Kasumi-1 (cell line): ENCODE results near the gene SCO2.

ENCODE experiments used
- DNase-seq, 2 experiments: peaks; one replicate each; lab custom pipeline; 2025; lab: John Stamatoyannopoulos, UW

The SCO2 gene, protein sequence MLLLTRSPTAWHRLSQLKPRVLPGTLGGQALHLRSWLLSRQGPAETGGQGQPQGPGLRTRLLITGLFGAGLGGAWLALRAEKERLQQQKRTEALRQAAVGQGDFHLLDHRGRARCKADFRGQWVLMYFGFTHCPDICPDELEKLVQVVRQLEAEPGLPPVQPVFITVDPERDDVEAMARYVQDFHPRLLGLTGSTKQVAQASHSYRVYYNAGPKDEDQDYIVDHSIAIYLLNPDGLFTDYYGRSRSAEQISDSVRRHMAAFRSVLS

DNA sequence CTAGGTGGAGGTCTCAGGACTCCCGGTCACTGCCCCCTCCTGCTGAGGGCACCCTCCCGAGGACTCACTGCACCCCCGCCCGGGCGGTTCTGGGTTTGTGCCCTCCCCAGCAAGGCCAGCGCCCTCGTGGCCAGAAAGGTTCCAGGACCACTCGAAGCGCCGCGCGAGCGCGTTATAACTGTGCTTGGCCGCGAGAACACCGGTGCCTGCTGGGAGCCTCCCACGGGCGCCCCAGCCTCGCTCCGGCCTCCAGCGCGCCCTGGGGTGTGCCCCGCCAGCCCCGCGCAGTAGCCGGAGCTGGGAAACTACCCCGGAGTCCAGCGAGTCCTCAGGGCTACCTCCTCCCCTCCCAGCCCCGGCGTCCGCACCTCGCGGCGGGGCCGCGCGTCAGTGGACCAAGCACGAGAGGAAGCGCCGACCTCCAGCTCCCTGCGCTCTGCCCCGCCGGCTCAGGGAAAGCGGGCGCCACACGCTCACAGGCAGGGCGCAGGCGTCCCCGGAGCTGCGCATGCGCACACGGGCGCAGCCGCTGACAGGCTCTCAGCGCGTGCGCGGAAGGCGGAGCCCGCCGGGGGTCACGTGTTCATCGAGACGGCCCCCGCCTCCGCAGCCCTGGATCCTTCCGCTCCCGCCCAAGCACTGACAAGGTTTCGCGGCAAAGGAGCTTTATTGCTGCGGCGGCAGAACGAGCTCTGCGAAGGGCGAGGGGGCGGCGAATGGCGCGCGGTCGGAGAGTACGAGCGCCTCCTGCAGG is at the start of gene SCO2:
Gene SCO2, minus strand, starts transcription at position 495 of the 754 bp plus-strand sequence. CDS start 1,187 bp downstream, outside the sequence.
- peak; percentile 90 to 91 for DNase-seq

DNA sequence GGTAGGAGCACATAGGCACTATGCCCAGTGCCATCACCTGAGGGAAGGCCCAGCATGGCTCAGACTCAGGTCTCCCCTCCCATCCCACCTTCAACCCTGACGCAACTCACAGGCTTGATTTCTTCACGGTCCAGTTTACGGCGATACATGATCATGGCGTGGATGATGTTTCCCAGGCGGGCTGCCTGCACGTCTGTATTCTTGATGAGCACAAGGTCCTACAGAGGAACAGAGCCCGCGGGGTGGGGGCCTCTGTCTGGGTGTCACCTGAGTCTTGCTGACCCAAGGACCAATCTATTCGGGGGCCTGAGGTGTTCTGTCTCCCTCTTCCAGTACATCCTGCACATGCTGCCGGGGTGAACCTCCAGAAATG is 49.0 kb upstream of the SCO2 start:
- no peak for DNase-seq

DNA sequence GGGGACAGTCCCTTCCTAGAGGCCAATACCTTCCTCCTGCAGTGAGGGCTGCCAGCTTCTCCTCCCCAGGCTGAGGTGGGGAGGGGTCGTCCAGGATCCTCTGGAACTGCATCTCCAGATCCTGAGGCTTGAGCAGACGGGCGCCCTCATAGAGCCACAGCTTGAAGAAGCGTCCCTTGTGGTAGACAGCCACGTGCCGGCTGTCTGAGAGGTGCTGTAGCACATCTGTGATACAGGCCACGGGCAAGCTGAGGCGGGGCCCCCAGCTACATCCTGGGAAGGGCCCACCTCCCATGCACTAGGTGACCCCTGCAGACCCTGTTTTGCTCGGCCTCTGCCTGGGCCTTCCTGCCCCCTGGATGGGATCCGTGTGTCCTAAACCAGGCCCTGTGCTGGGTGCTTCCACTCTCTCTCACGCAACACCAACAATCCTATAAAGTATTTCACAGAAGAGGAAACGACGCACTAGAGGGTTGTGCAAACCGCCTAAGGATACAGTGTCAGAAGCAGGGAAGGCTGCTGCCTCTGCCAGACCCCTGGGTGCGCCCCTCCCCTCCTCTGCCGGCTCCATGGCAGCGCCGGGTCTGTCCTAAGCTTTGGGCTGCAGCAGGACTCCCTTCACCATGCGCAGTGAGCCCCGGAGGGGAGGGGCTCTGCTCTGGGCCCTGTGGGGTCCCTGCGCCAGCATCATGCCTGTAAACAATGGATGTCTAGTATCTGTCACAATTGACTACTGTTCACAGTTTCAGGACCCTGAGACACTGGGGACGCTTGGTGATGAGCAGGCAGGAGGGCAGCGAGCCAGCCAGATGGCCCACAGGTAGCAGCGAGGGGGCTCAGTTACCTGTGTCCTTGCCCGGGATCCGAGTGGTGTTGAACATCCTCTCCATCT is 48.3 kb upstream of the SCO2 start:
- DNase-seq, result no peak

DNA sequence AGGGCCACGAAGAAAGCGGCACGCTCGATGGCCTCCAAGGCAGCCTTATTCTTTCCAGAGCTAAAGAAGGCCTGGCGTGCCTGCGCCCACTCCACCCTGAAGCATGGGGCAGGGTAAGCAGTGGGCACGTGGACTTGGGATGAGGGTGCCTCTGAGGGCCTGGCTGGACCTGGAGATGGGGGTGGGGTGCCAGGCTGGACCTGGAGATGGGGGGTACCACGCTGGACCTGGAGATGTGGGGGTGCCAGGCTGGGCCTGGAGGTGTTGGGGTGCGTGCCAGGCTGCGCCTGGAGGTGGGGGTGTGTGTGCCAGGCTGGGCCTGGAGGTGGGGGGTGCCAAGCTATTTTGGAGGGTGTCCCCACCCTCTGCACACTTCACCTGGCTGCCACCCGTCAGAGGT is 47.6 kb upstream of the SCO2 start:
- no peak for DNase-seq

DNA sequence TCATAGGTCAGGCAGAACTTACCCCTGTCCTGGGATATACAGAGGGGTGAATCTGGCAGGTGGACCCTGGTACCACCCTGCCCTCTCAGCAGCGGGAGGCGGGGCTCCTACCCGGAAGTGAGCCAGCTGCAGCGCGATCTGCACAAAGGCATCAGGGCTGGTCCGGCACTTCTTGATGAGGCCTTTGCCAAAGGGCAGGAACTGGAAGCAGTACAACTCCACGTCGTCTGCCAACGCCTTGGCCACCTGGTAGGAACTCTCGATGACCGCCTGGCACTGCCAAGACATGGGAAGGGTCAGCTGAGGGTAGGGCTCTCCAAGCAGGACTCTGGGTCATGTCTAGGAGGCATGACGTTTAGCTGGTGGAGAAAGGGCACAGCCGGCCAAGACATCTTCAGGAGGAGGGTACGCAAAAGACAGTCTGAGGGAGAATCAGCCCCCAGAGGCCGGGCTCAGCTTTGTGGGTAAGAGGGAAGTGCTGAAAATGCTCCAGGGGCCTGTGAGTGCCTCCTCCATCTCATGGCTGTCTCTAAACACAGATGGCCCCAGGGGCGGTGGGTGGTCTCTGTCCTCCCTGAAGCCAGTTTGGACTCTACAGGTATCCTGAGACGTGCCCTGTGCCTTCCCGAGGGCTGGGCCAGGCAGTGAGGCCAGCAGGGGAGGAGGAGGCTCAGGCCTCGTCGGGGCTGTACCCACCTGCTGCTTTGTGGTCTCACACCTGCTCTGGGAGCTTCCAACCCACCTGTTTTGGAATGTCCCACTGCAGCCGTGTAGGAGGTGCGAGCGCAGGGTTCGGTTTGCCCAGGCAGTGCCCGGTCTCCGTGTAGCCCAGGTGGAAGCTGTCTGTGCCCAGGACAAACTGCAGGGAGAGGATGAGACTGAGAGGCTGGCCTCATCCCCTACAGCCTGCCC is 46.1 kb upstream of the SCO2 start:
- DNase-seq, result no peak

DNA sequence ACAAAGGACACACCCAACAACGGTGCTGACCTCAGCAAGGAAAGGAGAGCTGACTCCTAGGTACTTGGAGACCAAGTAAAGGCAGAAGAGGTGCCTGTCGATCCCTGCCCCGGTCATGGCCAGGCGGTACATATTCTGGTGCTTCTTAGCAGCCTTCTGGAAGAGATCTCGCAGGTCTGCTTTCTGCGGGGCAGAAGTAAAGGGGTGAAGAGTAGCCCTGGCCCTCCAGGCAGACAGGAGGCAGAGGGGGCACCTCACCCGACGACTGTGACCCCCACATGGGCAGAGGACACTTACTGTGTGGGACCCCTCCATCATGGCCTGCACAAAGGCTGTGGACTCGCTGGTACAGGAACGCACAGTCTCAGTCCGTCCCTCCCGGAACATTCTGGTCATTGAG is 45.5 kb upstream of the SCO2 start:
- DNase-seq, result no peak

DNA sequence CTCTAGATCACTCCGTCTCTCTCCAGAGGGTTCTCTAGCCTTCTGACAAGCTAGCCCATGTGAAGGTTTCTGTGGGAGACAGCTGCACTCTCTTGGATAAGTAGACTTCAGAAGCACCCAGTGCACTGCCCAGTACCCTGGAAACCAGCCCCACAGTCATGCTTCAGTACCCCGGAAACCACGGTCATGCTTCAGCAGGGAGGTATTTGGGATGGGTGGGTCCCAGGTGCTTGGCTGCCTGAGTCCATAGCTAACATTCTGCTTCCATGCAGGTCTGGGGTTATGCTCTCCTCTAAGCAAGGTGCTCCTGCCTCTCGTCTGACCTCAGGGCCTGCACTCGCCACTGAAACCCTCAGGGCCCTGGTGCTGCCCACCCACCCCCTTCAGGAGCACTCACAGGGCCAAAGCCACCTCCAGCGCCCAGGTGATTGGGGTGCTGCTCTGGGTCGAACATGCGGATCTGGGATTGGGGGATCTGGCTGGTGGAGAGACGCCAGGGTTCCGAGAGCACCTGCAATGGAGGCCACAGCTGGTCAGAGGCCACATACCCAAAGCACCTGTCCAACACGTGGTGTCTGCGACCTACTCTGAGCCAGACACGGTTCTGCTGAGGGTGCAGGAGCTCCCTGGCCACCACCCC is 44.6 kb upstream of the SCO2 start:
- no peak for DNase-seq

DNA sequence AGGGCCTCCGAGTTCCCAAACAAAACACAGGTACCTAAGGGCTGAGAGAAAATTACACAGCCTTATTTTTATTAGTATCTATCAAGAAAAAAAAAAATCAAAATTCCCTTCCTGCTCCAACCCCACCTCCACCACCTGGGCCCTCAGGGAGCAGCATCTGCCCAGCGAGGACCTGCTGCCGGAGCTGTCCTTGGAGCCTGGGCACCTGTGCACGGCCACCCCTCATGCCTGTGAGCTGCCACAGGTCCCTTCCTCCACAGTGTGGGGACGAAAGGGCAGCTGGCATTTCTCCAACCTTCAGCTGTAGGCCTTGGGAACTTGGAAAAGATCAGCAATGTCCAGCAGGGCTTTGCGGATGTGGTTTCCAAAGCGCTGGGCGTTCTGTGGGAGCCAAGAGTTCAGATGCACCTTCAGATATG is 43.7 kb upstream of the SCO2 start:
- no peak for DNase-seq

DNA sequence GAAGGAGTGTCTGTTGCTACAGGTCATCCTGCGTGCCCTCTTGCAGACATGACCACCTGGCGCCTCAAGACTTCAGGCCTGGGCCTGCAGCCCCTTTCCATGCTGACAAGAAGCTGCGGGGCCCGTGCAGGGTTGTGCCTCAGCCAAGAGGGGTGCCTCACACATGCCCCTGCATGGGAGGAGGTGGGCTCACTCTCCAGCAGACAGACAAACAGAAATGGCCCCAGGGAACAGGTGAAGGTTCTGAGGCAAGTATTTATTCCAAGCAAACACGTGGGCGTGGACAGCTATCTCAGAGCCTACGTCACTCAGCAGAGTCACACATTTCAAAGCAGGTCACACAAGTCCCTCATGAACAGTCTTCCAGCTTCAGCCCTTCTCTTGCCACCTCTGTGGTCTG is 43.2 kb upstream of the SCO2 start:
- no peak for DNase-seq

DNA sequence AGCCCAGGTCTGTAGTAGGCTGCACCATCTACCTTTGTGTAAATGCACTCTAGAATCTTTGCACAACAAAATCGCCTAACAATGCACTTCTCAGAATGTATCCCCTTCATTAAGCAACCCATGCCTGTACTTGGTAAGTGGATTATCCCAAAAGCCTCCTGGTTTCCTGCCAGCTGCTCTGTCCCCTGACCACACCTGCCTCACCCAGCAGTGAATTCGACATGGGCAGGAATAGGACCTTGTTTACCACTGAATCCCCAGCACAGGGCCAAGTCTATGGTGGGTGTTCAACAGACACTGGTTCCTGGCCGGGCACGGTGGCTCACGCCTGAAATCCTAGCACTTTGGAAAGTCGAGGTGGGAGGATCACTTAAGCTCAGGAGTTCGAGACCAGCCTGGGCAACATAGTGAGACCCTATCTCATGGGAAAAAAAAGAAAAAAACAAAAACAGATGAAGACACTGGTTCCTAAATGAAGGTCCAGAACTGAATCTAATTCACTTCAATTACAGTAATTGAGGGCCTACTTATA is 42.4 kb upstream of the SCO2 start:
- no peak for DNase-seq

DNA sequence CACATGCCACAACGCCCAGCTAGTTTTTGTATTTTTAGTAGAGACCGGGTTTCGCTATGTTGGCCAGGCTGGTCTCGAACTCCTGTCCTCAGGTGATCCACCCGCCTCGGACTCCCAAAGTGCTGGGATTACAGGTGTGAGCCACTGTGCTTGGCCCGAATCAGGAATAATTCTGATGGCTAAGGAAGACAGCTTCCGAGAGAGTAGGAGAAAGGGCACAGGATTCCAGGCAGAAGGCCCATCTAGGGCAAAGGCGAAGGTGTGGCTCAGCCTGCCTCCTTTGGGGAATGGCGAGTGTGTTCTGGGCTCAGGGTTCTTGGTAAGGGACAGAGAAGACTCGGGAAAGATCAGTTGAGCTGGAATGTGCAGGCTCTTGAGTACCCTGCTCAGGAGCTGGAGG is 38.9 kb upstream of the SCO2 start:
- DNase-seq, result no peak

DNA sequence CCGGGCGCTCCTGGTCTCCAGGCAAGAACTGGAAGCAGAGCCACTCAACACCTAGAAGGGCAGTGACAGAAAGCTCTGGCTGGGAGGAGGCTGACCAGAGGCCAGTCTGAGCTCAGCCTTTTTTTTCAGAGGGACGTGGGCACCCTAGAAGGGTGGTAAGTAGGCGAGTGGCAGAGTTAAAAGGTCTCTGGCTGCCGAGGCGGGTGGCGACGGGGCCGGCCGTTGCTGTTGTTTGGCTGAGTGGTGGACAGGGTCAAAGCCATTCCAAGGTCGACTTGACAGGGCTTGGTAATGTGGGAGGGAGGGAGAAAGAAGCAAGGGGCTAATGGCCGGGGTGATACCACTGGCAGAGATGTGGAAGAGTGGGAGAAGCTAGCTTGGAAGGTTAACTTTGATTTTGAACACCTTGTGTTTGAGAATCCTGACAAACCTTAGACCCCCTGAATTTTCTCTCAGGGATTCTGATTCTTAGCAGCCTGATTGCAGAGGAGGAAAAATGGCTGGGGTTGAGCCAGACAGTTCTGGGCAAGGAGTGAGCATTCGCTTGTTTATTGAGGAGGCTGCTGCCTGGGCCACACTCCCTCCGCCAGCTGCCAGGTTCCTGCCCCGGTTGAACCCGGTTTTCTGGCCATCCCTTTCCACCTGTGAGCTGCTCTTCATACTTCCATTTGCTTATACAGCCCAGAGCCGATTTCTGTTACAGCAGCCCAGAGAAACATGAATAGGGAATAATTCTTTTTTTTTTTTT is 38.2 kb upstream of the SCO2 start:
- no peak for DNase-seq

DNA sequence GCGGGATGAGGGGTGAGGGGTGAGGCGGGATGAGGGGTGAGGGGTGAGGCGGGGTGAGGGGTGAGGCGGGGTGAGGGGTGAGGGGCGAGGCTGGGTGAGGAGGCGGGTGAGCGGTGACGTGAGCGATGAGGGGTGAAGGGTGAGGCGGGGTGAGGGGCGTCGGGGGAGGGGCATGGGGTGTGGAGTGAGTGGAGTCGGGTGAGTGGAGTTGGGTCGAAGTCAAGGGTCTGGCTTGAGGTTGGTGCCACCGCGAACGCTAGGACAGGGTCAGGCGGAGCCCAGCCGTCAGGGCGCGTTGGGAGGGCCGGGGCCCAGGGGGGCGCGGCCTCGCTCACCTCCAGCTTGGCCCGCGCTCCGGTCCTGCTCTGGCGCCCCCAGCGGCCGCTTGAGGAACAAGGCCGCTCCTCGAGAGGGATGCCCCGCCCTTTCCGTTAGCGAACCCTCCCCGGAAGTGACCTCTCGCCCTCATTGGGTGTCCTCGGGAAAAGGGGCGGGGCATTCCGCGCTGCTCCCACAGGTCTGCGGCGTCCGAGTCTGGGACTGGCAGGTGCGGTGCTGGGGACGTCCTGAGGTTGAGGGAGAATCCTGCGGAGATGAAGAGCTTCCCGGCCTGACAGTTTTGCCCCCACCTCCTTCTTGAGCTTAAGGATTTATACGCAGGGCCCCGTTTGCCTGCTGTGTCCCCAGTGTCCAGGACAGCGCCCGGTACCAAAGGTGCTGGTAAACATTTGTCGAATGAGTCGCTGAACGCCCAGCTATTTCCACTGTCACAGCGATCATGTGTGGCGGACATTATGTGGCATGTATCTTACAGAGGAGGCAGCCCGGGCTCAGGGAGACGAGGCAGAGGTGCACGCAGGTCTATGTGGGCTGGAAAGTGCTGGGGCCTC is 37.4 kb upstream of the SCO2 start, which contains the start of gene SYCE3:
Gene SYCE3, minus strand, starts transcription at position 397 of the 890 bp plus-strand sequence. CDS start 6,514 bp downstream, outside the sequence.
- DNase-seq, result peak; percentile 92 to 93

DNA sequence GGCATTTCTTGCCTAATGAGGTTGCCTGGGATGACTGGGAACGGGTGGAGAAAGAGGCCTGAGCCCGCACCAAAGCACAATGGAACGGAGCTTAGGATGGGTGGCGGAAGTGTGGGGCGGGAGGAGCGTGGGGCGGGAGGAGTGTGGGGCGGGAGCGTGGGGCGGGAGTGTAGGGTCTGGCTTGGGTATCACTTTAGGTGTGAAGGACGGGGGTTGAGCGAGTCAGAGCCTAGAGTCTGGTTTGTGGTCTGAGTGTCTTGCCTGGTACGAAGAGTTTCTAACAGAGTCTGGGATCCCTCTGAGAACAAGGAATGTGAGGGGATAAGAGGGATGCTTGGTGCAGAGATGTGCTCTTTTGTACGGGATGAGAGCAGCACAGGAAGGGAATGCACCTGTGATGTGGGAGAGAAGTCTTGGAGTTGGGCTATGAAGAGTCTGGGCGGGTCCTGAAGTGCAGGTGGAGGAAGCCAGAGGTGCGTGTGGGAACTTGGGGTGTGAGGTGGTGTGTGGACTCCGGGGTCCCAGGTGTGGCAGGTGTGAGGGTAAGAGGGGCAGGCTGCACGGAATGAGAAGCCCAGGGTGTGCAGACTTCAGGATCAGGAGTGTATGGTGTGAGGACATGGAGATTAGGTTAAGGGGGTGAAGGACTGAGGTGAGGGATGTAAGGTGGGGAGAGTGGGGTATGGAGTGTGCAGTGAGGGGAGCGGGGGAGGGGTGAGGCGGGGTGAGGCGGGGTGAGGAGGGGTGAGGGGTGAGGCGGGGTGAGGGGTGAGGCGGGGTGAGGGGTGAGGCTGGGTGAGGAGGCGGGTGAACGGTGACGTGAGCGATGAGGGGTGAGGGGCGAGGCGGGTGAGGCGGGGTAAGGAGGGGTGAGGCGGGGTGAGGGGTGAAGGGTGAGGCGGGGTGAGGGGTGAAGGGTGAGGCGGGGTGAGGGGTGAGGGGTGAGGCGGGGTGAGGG is 36.3 kb upstream of the SCO2 start:
- no peak for DNase-seq

DNA sequence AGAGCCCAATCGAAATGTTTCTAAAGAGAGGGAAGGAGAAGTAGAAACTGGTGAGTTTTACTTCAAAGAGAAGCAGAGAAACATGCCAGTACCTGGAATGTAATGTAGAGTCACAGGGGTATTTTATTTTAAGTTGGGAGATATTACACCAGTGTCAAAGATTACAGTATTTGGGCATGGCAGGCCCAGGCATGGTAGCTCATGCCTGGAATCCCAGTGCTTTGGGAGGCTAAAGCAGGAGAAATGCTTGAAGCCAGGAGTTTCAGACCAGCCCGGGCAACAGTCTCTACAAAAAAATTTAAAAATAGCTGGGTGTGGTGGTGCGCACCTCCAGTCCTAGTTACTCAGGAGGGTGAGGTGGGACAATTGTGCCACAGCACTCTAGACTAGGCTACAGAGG is 34.6 kb upstream of the SCO2 start:
- no peak for DNase-seq

DNA sequence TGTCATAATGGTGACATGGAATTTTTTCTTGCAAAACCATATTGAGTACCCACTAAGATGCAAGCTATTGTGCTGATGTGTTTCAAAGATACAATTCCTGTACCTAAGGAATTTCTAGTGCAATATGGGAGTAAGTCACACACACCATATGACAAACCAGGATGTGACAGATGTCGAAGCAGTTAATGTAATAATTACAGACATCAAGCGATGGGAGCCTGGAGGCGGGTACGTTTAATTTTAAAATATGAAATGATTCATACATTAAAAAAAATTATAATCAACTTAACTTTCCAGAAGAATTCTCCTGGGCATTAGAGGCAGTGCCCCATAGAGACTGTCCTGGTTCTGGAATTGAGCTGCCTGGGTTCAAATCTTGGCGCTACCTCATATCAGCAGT is 31.3 kb upstream of the SCO2 start:
- no peak for DNase-seq

DNA sequence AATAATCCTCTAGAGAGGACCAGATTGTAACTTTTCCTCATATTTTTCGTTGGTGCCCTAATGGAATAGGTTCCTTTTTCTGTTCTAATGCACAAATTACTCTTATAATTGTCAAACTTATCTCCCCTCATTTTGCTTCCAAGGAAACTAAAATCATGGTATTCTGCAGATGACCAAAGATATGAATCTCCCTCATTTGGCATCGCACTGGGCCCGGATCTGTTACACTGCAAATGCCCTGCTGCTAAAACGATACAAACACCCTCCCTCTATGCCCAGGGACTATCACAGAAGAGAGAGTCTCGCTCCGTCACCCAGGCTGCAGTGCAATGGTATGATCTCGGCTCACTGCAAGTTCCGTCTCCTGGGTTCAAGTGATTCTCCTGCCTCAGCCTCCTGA is 27.9 kb upstream of the SCO2 start:
- no peak for DNase-seq
